Astrocyte (in vitro differentiated cells and primary cell): Measurements from ENCODE around the gene TARDBP.

Source experiments
- CTCF ChIP-seq: IDR thresholded peaks from 2 replicates; pipeline ENCODE4 v1.5.1; 2011; ENCODE audit warnings: low read depth, mild to moderate bottlenecking, inconsistent platforms, low read length, moderate library complexity; ENCODE audit not compliant: insufficient read depth
- EZH2 ChIP-seq: IDR thresholded peaks from 2 replicates; pipeline ENCODE4 v1.6.1; 2012; ENCODE audit warnings: mild to moderate bottlenecking, low read length, inconsistent platforms; ENCODE audit not compliant: insufficient read depth

- no peak for TF ChIP-seq CTCF
- no peak for TF ChIP-seq EZH2
Observed at GRCh38 chr1:11051781-11052511, 39.5 kb downstream of the TARDBP start.
